T-cell (primary cell): Measurements from ENCODE around the gene PHLDB3. TPM values are rescaled to one million over a fixed set of nuclear protein-coding genes. Genes with fewer than 3 reads are reported as not detected.

Experiments used
- ATAC-seq, 4 experiments: fragments of 200-7000 bp in 3 of 4; fragments of 150-1000 bp in 1 of 4; cut with Tn5 transposase; replicated peaks in 1 of 4; 1 replicate in 3 of 4; 2 replicates in 1 of 4; pipeline ENCODE4 v1.10.0; 2021; ENCODE audit warnings: moderate library complexity in 3 of 4, mild to moderate bottlenecking in 2 of 4, moderate number of reproducible peaks in 1 of 4
- CTCF ChIA-PET, 2 donors: fragments of 300-600 bp; sonication (Branson Sonifier 250); formaldehyde crosslinking; loops; one replicate each; lab custom pipeline; 2022; ENCODE audit warnings: antibody characterized with exemption in 2 of 2; lab: Charles Lee
- POLR2A ChIA-PET, 2 donors: fragments of 300-600 bp; sonication (Branson Sonifier 250); formaldehyde crosslinking; loops; one replicate each; lab custom pipeline; 2022; ENCODE audit warnings: antibody characterized with exemption in 2 of 2; lab: Charles Lee
- DNase-seq, 35 experiments: peaks; one replicate each; pipeline versions ENCODE4 v3.0.0 to v3.0.0-alpha.2; 2013 to 2023
- H3K27ac ChIP-seq: one replicate; pipeline ENCODE4 v1.5.1; 2013; ENCODE audit warnings: low read length
- H3K27me3 ChIP-seq, 2 experiments: replicated peaks in 1 of 2; 1 replicate in 1 of 2; 2 replicates in 1 of 2; pipeline versions ENCODE4 v1.6.1 to v1.7.0; 2013; ENCODE audit warnings: low read length in 1 of 2, mixed read lengths in 1 of 2; ENCODE audit not compliant: control insufficient read depth in 2 of 2, insufficient read depth in 2 of 2; ENCODE audit errors: extremely low read depth in 1 of 2
- H3K36me3 ChIP-seq, 2 donors: 1 replicate in 1 of 2; 2 replicates in 1 of 2; pipeline versions ENCODE4 v1.6.1 to v1.7.0; 2013; ENCODE audit warnings: low read length in 1 of 2; ENCODE audit not compliant: control insufficient read depth in 2 of 2, insufficient read depth in 1 of 2; ENCODE audit errors: extremely low read depth in 1 of 2
- H3K4me1 ChIP-seq, 2 experiments: 1 replicate in 1 of 2; 2 replicates in 1 of 2; pipeline versions ENCODE4 v1.6.1 to v1.7.0; 2013; ENCODE audit warnings: low read length in 2 of 2, mixed read lengths in 1 of 2; ENCODE audit not compliant: insufficient read depth in 2 of 2, control insufficient read depth in 1 of 2; ENCODE audit errors: extremely low read depth in 1 of 2
- H3K4me3 ChIP-seq, 2 donors: 1 replicate in 1 of 2; 2 replicates in 1 of 2; pipeline versions ENCODE4 v1.5.1 to v1.7.0; 2013; ENCODE audit warnings: mild to moderate bottlenecking in 2 of 2, low read length in 1 of 2, moderate library complexity in 1 of 2; ENCODE audit not compliant: control insufficient read depth in 1 of 2; ENCODE audit errors: extremely low read depth in 1 of 2
- H3K9me3 ChIP-seq: 2 replicates; pipeline ENCODE4 v1.7.0; 2013
- H3K27ac Mint-ChIP-seq, 2 donors: one replicate each; pipeline ENCODE4 v1.8.0; 2020 to 2021; ENCODE audit warnings: mild to moderate bottlenecking in 2 of 2, mixed read lengths in 2 of 2
- H3K27me3 Mint-ChIP-seq, 2 donors: one replicate each; pipeline ENCODE4 v1.8.0; 2021 to 2022; ENCODE audit warnings: mixed read lengths in 2 of 2
- H3K36me3 Mint-ChIP-seq: one replicate; pipeline ENCODE4 v1.8.0; 2021; ENCODE audit warnings: mixed read lengths
- H3K4me1 Mint-ChIP-seq, 3 donors: one replicate each; pipeline ENCODE4 v1.8.0; 2020 to 2022; ENCODE audit warnings: mixed read lengths in 3 of 3, mild to moderate bottlenecking in 1 of 3
- H3K4me3 Mint-ChIP-seq, 3 donors: one replicate each; pipeline ENCODE4 v1.8.0; 2020 to 2022; ENCODE audit warnings: mild to moderate bottlenecking in 3 of 3, mixed read lengths in 3 of 3, moderate library complexity in 3 of 3
- H3K9me3 Mint-ChIP-seq, 3 donors: one replicate each; pipeline ENCODE4 v1.8.0; 2020 to 2022; ENCODE audit warnings: mixed read lengths in 3 of 3
- WGBS: methylation state at CpG from one replicate; pipeline ENCODE4 v1.1.5; 2013; ENCODE audit warnings: missing lambda C conversion rate; ENCODE audit not compliant: insufficient coverage; 5-methylcytosine and 5-hydroxymethylcytosine counted together
- total RNA-seq, 35 experiments: library from RNA in 6 of 35; stranded (reverse) in 6 of 35; fragments of 120-200 nt in 1 of 35; gene quantifications; one replicate each; pipeline versions ENCODE4 v1.2.1 to v1.2.4 and lab custom pipeline; 2013 to 2026

Gene PHLDB3
- total RNA-seq, 5 donors from 2014 or later (not counting 1 experiment from before 2014, with no cell fraction given): 39.4 to 61.0 (median 53.9) TPM

- ATAC-seq: peak in 1 of 4 experiments; percentile 34
- CTCF ChIA-PET: no interaction called here
- Histone ChIP-seq H3K27me3 (no peaks in the 10 kb centered on the region), H3K36me3 (peaks cover 0 to 9% of the 10 kb centered on the region in 2 donors), H3K4me1 (no peaks in the 10 kb centered on the region), H3K4me3 (no peak overlapping the region), H3K27ac (no peak overlapping the region), H3K9me3 (no peaks in the 10 kb centered on the region)
- Mint-ChIP-seq H3K27ac (peak overlapping the region in 1 of 2 donors; percentile 29), H3K4me1 (peaks cover 0 to 5% (median 2%) of the 10 kb centered on the region in 3 donors), H3K4me3 (no peak overlapping the region), H3K9me3 (no peaks in the 10 kb centered on the region), H3K27me3 (no peaks in the 10 kb centered on the region), H3K36me3 (peaks cover 7% of the 10 kb centered on the region)
- POLR2A ChIA-PET: interaction anchor here in 1 of 2 donors (1.1 kb wide), 1 partner anchor 108 kb away, joined by 4 read pairs; no protein-coding TSS in a partner anchor
- 60% methylated on average over 1 of the region's 5 CpGs for WGBS
- DNase-seq: no peak
Observed at GRCh38 chr19:43489310-43489709, 15.2 kb downstream of the PHLDB3 start.

GRCh38 chr19:43488179-43488578 is 16.4 kb downstream of the PHLDB3 start:
- CTCF ChIA-PET: no interaction called here
- H3K4me3 ChIP-seq: no peak overlapping the region
- POLR2A ChIA-PET: no interaction called here
- H3K27me3 ChIP-seq: no peaks in the 10 kb centered on the region
- no peak overlapping the region for H3K27ac Mint-ChIP-seq
- no peaks in the 10 kb centered on the region for H3K9me3 Mint-ChIP-seq
- peaks cover 3% of the 10 kb centered on the region for H3K36me3 Mint-ChIP-seq
- no peak overlapping the region for H3K4me3 Mint-ChIP-seq
- 100% methylated on average over 2 of the region's 8 CpGs for WGBS
- H3K36me3 ChIP-seq: peaks cover 0 to 6% of the 10 kb centered on the region in 2 donors
- no peak overlapping the region for H3K27ac ChIP-seq
- peaks cover 0 to 5% (median 2%) of the 10 kb centered on the region in 3 donors for H3K4me1 Mint-ChIP-seq
- H3K9me3 ChIP-seq: no peaks in the 10 kb centered on the region
- H3K4me1 ChIP-seq: no peaks in the 10 kb centered on the region
- no peak for DNase-seq
- H3K27me3 Mint-ChIP-seq: no peaks in the 10 kb centered on the region
- no peak for ATAC-seq

- ATAC-seq (no peak), DNase-seq (no peak)
- ChIA-PET CTCF (no interaction called here), POLR2A (no interaction called here)
- Histone ChIP-seq H3K4me1 (no peaks in the 10 kb centered on the region), H3K27me3 (no peaks in the 10 kb centered on the region), H3K4me3 (no peak overlapping the region), H3K36me3 (peaks cover 5 to 6% of the 10 kb centered on the region in 2 donors), H3K27ac (no peak overlapping the region), H3K9me3 (no peaks in the 10 kb centered on the region)
- Mint-ChIP-seq H3K36me3 (peaks cover 14% of the 10 kb centered on the region), H3K27ac (no peak overlapping the region), H3K4me1 (peaks cover 0 to 5% (median 2%) of the 10 kb centered on the region in 3 donors), H3K4me3 (no peak overlapping the region), H3K27me3 (no peaks in the 10 kb centered on the region), H3K9me3 (no peaks in the 10 kb centered on the region)
- no CpG with 5 or more reads among the region's 7 CpGs for WGBS
Observed at GRCh38 chr19:43486412-43486811, 18.1 kb downstream of the PHLDB3 start.

GRCh38 chr19:43485951-43486350 is 18.6 kb downstream of the PHLDB3 start:
- peaks cover 0 to 5% (median 2%) of the 10 kb centered on the region in 3 donors for H3K4me1 Mint-ChIP-seq
- no peak overlapping the region for H3K27ac Mint-ChIP-seq
- no peak overlapping the region for H3K27ac ChIP-seq
- no peaks in the 10 kb centered on the region for H3K27me3 Mint-ChIP-seq
- peaks cover 5 to 6% of the 10 kb centered on the region in 2 donors for H3K36me3 ChIP-seq
- peaks cover 15% of the 10 kb centered on the region for H3K36me3 Mint-ChIP-seq
- DNase-seq (no peak), ATAC-seq (no peak)
- H3K4me3 Mint-ChIP-seq: no peak overlapping the region
- no peaks in the 10 kb centered on the region for H3K27me3 ChIP-seq
- WGBS: 86% methylated on average over 6 of the region's 6 CpGs
- H3K9me3 Mint-ChIP-seq: no peaks in the 10 kb centered on the region
- no peaks in the 10 kb centered on the region for H3K9me3 ChIP-seq
- H3K4me3 ChIP-seq: no peak overlapping the region
- CTCF ChIA-PET: no interaction called here
- no peaks in the 10 kb centered on the region for H3K4me1 ChIP-seq
- POLR2A ChIA-PET: interaction anchor here in 1 of 2 donors (0.7 kb wide), 1 partner anchor 134 kb away, joined by 3 read pairs; no protein-coding TSS in a partner anchor

GRCh38 chr19:43483281-43483680 is 21.3 kb downstream of the PHLDB3 start:
- Mint-ChIP-seq H3K27ac (no peak overlapping the region), H3K27me3 (no peaks in the 10 kb centered on the region), H3K4me3 (no peak overlapping the region), H3K4me1 (peaks cover 0 to under 1% (median 0%) of the 10 kb centered on the region in 3 donors), H3K36me3 (peaks cover 24% of the 10 kb centered on the region), H3K9me3 (no peaks in the 10 kb centered on the region)
- Histone ChIP-seq H3K27me3 (no peaks in the 10 kb centered on the region), H3K27ac (no peak overlapping the region), H3K9me3 (no peaks in the 10 kb centered on the region), H3K36me3 (peaks cover 0 to 5% of the 10 kb centered on the region in 2 donors), H3K4me1 (no peaks in the 10 kb centered on the region), H3K4me3 (no peak overlapping the region)
- ATAC-seq (no peak), DNase-seq (no peak)
- ChIA-PET POLR2A (interaction anchor here in 1 of 2 donors (0.6 kb wide), 1 partner anchor 14 kb away, joined by 3 read pairs; no protein-coding TSS in a partner anchor), CTCF (interaction anchor here (0.6 to 1.1 kb wide), 3 partner anchors 12 to 48 kb away, joined by 3 to 9 read pairs (median 4); no protein-coding TSS in a partner anchor)
- no CpG with 5 or more reads among the region's 6 CpGs for WGBS

DNA sequence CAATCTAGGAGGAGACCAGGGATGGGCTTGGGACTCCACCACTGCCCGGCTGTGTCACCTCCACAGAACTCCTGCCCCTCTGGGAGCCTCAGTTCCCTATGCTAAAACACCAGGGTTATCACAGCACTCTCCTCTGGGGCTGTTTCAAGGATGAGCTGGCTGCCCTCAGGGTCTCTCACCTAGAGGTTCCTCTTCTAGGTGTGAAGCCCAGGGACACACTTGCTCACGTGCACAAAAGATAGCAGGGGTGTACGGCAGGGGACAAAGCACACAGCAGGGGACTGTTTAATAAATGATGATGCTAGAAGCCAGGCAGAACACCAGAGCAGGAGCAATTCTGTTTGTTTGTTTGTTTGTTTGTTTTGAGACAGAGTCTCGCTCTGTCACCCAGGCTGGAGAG is 22.4 kb downstream of the PHLDB3 start:
- H3K27ac Mint-ChIP-seq: no peak overlapping the region
- POLR2A ChIA-PET: no interaction called here

More for the DNA sequence above, 22.4 kb downstream of the PHLDB3 start:
- CTCF ChIA-PET: no interaction called here
- DNase-seq (no peak), ATAC-seq (peak in 1 of 4 experiments; percentile 11)
- 97% methylated on average over 3 of the region's 4 CpGs for WGBS
- Mint-ChIP-seq H3K27me3 (no peaks in the 10 kb centered on the region), H3K4me3 (no peak overlapping the region), H3K36me3 (peaks cover 30% of the 10 kb centered on the region), H3K4me1 (peaks cover 0 to 6% (median 0%) of the 10 kb centered on the region in 3 donors), H3K9me3 (no peaks in the 10 kb centered on the region)
- H3K9me3 ChIP-seq: no peaks in the 10 kb centered on the region
- H3K4me3 ChIP-seq: no peak overlapping the region
- no peaks in the 10 kb centered on the region for H3K4me1 ChIP-seq
- no peaks in the 10 kb centered on the region for H3K27me3 ChIP-seq
- peaks cover 5 to 8% of the 10 kb centered on the region in 2 donors for H3K36me3 ChIP-seq
- H3K27ac ChIP-seq: no peak overlapping the region
